Chondrocyte (in vitro differentiated cells): ENCODE results near the gene SH3TC2. TPM values are rescaled to one million over a fixed set of nuclear protein-coding genes. Genes with fewer than 3 reads are reported as not detected.

Source experiments
- DNase-seq: peaks from one replicate; pipeline ENCODE4 v3.0.0; 2021; ENCODE audit warnings: mixed read lengths, low spot score
- H3K27ac Mint-ChIP-seq: one replicate; pipeline ENCODE4 v1.8.0; 2021; ENCODE audit warnings: mild to moderate bottlenecking, moderate library complexity, mixed read lengths; ENCODE audit not compliant: unreplicated experiment
- H3K27me3 Mint-ChIP-seq: 2 replicates; pipeline ENCODE4 v1.8.0; 2021; ENCODE audit warnings: low read depth, mixed read lengths
- H3K36me3 Mint-ChIP-seq: 2 replicates; pipeline ENCODE4 v1.8.0; 2021; ENCODE audit warnings: low read depth, mixed read lengths
- H3K4me1 Mint-ChIP-seq: 2 replicates; pipeline ENCODE4 v1.8.0; 2021; ENCODE audit warnings: low read depth, mild to moderate bottlenecking, mixed read lengths
- H3K4me3 Mint-ChIP-seq: one replicate; pipeline ENCODE4 v1.8.0; 2021; ENCODE audit warnings: mild to moderate bottlenecking, moderate library complexity, mixed read lengths; ENCODE audit not compliant: unreplicated experiment
- H3K9me3 Mint-ChIP-seq: 2 replicates; pipeline ENCODE4 v1.8.0; 2021; ENCODE audit warnings: low read depth, mixed read lengths
- total RNA-seq: library from RNA; stranded (reverse); gene quantifications from 3 replicates; pipeline ENCODE4 v1.2.1, GENCODE V29; 2021
- TF ChIP-seq, protein P1 (sequence below): fragments of 200-600 bp; sonication (generic); IDR thresholded peaks from 2 replicates; pipeline ENCODE4 v1.5.0; 2021; ENCODE audit warnings: antibody characterized with exemption, mild to moderate bottlenecking, moderate library complexity

The SH3TC2 gene
- total RNA-seq, 1 donor from 2014 or later, result 0.80 TPM

DNA sequence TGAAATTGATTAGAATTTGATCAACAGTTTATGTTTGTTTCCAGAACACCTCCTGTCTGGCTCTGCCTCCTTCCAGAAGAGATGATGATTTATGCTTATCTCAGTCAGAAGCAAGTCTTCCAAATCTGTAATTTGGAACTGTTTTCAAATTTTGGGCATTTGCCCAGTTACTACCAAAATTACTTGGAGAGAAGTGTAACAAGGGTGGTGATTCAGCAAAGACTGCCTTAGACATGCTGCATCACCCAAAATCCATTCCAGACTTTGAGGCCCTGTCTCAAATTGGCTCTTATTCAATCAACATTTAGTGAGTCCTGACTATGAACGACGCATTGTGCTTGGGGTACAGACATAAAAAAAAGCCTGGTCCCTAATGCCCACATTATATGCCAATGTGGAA, 89.4 kb downstream of the SH3TC2 start:
- peak overlapping the region; percentile 88 for H3K27ac Mint-ChIP-seq
- no peaks in the 10 kb centered on the region for H3K36me3 Mint-ChIP-seq
- H3K4me3 Mint-ChIP-seq, result no peak overlapping the region
- H3K27me3 Mint-ChIP-seq, result no peaks in the 10 kb centered on the region
- peaks cover 88% of the 10 kb centered on the region for H3K4me1 Mint-ChIP-seq
- DNase-seq, result no peak
- TF ChIP-seq, protein P1, sequence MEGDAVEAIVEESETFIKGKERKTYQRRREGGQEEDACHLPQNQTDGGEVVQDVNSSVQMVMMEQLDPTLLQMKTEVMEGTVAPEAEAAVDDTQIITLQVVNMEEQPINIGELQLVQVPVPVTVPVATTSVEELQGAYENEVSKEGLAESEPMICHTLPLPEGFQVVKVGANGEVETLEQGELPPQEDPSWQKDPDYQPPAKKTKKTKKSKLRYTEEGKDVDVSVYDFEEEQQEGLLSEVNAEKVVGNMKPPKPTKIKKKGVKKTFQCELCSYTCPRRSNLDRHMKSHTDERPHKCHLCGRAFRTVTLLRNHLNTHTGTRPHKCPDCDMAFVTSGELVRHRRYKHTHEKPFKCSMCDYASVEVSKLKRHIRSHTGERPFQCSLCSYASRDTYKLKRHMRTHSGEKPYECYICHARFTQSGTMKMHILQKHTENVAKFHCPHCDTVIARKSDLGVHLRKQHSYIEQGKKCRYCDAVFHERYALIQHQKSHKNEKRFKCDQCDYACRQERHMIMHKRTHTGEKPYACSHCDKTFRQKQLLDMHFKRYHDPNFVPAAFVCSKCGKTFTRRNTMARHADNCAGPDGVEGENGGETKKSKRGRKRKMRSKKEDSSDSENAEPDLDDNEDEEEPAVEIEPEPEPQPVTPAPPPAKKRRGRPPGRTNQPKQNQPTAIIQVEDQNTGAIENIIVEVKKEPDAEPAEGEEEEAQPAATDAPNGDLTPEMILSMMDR, result no peak
- H3K9me3 Mint-ChIP-seq, result no peaks in the 10 kb centered on the region

DNA sequence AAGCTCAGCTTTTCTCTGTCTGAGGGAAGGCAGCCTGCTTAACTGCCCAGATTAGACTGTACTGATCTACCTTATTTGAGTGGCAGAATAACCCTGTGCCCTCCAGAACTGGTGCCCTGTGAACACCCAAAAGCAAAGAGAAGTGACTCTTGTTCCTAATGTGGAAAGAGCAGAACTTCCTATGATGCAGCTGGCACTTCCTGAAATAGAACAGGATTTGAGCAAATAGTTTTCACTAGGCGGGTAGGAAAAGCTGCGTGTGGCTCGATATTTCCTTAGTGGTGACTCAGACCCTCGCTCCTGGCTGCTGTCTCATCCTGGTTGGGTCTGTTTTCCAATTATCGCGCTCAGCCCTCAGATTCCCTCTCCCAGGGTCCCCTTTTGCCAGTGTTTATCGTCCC, 89.9 kb downstream of the SH3TC2 start:
- no peak for DNase-seq
- no peaks in the 10 kb centered on the region for H3K36me3 Mint-ChIP-seq
- H3K27ac Mint-ChIP-seq, result peak overlapping the region; percentile 88
- TF ChIP-seq, protein P1, result peak; percentile 28
- H3K4me1 Mint-ChIP-seq, result peaks cover 88% of the 10 kb centered on the region
- H3K27me3 Mint-ChIP-seq, result no peaks in the 10 kb centered on the region
- no peaks in the 10 kb centered on the region for H3K9me3 Mint-ChIP-seq
- no peak overlapping the region for H3K4me3 Mint-ChIP-seq

DNA sequence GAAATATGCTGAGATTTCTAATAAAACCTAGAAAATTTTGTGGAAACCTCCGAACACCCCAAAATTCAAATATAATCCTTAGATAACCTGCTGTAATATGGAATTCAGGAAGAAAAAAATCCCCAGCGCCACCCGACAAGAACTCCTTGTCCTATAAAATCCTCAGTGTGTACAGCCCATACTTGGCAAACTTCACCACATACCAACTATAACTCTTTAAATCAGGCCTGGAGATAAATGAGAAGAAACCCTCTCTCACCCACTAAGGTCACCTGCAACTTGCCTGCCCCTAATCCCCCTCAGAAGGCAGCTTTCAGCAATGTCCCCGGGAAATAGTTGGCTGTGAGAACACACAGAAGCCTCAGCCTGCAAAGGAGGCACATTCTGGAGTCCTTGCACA, 90.5 kb downstream of the SH3TC2 start:
- TF ChIP-seq, protein P1, result no peak
- Mint-ChIP-seq H3K4me1 (peaks cover 88% of the 10 kb centered on the region), H3K9me3 (no peaks in the 10 kb centered on the region), H3K27me3 (no peaks in the 10 kb centered on the region), H3K36me3 (no peaks in the 10 kb centered on the region), H3K4me3 (no peak overlapping the region), H3K27ac (peak overlapping the region; percentile 88)
- no peak for DNase-seq

DNA sequence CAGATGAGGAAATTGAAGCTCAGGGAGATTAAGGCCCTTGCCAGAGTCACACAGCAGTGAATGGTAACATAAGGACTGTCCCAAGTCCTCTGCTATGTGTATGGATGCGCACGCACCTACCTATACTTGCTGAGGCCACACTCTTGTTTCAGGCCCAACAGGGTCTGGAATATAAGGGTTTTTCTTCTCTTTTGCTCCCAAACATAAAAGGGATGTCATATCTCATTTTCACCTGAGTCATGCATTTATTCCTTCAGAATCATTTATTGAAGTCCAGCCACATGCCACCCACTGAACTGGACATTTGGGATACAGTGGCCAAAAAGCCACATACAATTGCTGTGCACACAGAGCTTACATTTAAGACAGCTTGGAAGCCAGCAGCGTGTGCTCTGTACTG, 92.0 kb downstream of the SH3TC2 start:
- Mint-ChIP-seq H3K27me3 (no peaks in the 10 kb centered on the region), H3K27ac (no peak overlapping the region), H3K4me1 (peaks cover 88% of the 10 kb centered on the region), H3K36me3 (no peaks in the 10 kb centered on the region), H3K4me3 (no peak overlapping the region), H3K9me3 (no peaks in the 10 kb centered on the region)
- no peak for DNase-seq
- TF ChIP-seq, protein P1, result no peak

DNA sequence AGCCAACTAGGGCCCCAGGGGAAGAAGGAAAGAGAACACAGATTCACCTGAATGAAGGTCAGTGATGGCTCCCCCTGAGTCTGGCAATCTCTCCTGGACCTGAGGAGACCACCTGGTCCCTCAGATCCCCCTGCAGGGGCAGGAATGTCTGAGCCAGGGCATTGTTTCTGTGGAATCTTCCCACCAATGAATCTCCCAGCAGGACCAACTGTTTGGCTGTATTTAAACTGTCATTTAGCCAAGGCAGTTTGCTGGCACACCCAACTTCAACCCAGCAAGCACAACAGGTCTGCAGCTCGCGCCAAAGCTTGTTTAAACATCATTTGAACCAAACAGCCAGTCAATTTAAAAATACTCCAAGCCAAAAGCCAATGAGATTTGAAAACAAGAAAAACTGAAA, 92.6 kb downstream of the SH3TC2 start:
- Mint-ChIP-seq H3K27me3 (no peaks in the 10 kb centered on the region), H3K9me3 (no peaks in the 10 kb centered on the region), H3K4me3 (no peak overlapping the region), H3K36me3 (no peaks in the 10 kb centered on the region), H3K4me1 (peaks cover 94% of the 10 kb centered on the region), H3K27ac (peak overlapping the region; percentile 90)
- no peak for DNase-seq
- TF ChIP-seq, protein P1, result no peak
